GM21360 (cell line): Measurements from ENCODE around the gene MAPK8IP2.
A peak's percentile ranks its signal among the peaks of the same experiment; 100 is the strongest.

ENCODE experiments used
- ATAC-seq: cut with Tn5 transposase; IDR thresholded peaks from one replicate; pipeline ENCODE4 v1.9.1; 2021; ENCODE audit warnings: mild to moderate bottlenecking, moderate library complexity; ENCODE audit not compliant: unreplicated experiment

MAPK8IP2 gene

DNA sequence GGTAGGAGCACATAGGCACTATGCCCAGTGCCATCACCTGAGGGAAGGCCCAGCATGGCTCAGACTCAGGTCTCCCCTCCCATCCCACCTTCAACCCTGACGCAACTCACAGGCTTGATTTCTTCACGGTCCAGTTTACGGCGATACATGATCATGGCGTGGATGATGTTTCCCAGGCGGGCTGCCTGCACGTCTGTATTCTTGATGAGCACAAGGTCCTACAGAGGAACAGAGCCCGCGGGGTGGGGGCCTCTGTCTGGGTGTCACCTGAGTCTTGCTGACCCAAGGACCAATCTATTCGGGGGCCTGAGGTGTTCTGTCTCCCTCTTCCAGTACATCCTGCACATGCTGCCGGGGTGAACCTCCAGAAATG lies 26.2 kb upstream of the MAPK8IP2 start:
- no peak for ATAC-seq

DNA sequence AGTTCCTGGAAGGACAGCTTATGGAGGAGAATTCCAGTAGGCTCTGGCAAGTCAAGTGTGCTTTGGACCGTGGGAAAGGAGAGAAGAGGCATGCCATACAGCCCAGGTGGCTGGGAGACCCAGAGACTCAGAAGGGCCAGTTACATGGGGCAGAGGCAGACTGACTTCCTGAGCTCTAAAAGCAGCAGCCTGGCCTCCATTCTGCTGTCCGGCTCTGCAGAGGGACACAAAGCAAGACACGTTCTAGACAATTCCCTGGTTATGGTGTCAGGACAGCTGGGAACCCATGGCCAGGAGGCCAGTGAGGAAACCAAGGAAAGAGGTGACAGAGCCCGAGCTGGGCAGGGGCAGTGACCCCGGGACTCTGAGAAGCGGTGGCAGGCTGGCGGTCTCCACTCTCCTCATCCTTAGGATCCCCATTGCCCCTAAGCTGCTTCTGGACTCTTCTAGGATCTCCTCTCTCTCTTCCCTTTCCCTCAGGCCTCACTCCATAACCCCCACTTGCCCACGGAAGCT lies 25.1 kb upstream of the MAPK8IP2 start:
- ATAC-seq: no peak

GRCh38 chr22:50576070-50576469 lies 24.5 kb upstream of the MAPK8IP2 start:
- no peak for ATAC-seq

GRCh38 chr22:50576806-50577696 lies 23.5 kb upstream of the MAPK8IP2 start:
- no peak for ATAC-seq

GRCh38 chr22:50577697-50577986 lies 23.0 kb upstream of the MAPK8IP2 start:
- ATAC-seq: no peak

- ATAC-seq: no peak
Measured at GRCh38 chr22:50577987-50578775, 22.4 kb upstream of the MAPK8IP2 start, which contains the start of gene CPT1B. CPT1B (minus strand) TSS chr22:50578427; CDS start chr22:50577915, 512 bp downstream.

DNA sequence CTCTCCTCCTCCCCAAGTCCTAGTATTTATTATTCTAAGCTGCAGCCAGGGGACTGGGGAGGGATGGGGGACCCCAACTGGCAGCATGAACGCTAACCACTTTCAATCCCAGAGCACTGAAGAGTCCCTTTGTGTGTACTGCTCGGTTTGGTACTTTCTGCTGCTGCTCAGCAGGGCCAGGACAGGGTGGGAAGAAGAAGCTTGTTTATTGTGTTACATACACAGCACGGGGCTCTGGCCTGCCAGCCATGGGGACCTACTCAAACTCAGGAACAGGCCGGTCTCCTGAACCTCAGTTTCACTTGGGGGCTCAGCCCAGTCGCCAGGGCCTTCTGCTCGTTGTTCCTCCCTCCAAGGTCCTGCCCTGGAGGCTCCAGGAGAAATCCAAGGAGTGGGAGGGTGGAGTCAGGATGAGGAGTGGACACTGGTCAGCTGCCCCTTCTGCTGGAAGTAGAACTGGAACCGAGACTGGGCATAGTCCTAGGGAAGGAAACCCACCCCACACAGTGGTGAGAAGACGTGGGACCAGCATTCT lies 21.8 kb upstream of the MAPK8IP2 start:
- no peak for ATAC-seq

DNA sequence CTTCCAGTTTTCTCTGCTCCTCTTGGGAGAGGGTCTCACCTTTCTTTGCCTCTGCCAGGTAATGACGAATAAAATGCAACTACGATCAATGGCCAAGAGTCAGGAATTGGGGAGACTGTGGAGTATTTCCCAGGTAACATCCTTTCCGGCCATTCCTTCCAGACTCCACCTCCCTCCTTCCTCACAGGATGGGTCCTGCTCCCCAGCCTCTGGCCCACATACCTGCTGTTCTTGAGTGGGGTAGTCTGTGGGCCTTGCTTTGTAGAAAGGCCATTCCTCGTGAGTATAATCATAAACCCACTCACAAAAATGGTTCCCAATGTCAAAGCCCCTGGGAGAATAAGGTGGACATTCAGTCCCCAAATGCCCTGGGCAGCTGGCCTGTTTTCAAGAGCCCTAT lies 20.8 kb upstream of the MAPK8IP2 start:
- ATAC-seq: no peak

DNA sequence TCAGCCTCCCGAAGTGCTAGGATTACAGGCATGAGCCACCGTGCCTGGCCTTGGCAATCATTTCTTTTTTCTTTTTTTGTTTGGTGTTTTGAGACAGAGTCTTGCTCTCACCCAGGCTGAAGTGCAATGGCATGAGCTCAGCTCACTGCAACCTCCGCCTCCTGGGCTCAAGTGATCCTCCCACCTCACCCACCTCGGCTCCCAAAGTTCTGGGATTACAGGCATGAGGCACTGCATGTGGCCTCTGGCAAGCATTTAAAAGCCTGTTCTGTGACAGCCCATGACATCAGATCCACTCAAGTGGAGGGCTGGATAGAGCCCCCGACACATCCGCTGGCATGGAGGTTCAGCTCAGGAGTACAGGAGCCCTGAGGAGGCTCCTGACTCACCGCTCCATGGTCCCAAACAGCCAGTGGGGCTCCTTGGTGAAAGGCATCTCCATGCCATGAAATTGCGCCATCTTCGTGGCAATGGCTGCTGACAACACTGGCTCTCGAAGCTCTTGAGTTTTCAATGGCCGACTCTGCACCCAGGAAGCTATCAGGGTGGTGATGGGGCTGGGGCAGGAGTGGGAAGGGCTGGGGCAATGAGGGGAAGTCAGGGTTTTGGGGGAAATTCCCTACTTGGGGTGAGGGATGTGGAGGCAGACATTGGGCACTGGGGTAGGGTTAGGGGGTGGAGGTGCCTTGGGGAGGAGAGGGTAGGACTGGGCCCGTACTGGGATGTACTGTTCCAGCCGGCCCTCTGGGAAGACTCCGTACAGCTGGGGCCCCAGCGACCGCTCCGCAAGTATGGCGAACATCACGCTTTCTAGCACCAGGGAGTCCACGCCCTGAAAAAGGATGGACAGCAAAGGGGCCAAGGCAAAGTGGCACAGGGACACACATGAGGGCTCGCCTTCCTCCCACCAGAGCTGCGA lies 19.3 kb upstream of the MAPK8IP2 start:
- no peak for ATAC-seq

GRCh38 chr22:50581950-50582492 lies 18.6 kb upstream of the MAPK8IP2 start:
- peak; percentile 19 for ATAC-seq

DNA sequence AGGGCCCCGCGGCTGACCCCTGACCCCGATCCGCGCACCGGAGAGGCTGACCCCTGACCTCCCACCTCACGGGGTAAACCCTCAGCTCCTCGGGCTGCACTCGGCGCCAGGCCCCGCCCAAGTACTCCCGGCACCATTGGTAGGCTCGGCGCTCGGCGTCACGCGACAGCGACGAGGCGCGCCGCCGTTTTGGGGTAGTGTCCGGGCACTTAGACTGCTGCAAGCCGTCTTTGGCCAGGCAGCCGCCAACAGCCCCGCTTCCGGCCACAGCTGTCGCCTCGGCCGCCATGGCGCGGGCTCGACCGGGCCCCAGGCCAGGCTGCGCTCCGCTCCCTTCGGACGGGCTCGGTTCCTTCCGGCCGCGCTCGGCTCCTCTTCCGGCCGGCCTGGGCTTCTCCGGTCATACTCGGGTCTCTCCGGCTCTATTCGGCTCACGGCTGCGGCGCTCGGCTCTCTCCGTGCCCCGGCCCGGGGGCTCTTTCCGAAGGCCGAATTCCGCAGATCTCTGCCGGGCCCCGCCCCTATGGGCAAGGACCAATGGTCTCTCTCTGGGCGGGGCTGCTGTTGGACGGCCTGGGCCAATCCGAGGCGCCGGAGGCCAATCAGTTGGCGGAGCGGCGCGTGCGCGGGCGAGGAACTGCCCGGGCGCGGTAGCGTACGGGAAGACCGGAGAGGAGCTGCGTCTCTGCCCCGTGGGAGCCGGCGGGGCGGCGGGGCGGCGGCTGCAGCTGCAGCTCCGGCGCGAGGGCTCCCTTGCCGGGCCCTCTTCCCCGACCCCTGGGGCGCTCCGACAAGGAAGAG lies 17.9 kb upstream of the MAPK8IP2 start, which contains the start of gene CHKB:
Gene CHKB (minus strand): TSS at position 357 of the 801 bp plus-strand sequence. CDS start 68 bp downstream, at position 289.
- peak; percentile 82 for ATAC-seq

- ATAC-seq: peak; percentile 17
Measured at GRCh38 chr22:50583294-50583861, 17.2 kb upstream of the MAPK8IP2 start.

- no peak for ATAC-seq
Measured at GRCh38 chr22:50584106-50585096, 16.2 kb upstream of the MAPK8IP2 start.

GRCh38 chr22:50585238-50585637 lies 15.4 kb upstream of the MAPK8IP2 start:
- no peak for ATAC-seq

- ATAC-seq: no peak
Measured at GRCh38 chr22:50585781-50586180, 14.8 kb upstream of the MAPK8IP2 start.

GRCh38 chr22:50586416-50586815 lies 14.2 kb upstream of the MAPK8IP2 start:
- no peak for ATAC-seq

DNA sequence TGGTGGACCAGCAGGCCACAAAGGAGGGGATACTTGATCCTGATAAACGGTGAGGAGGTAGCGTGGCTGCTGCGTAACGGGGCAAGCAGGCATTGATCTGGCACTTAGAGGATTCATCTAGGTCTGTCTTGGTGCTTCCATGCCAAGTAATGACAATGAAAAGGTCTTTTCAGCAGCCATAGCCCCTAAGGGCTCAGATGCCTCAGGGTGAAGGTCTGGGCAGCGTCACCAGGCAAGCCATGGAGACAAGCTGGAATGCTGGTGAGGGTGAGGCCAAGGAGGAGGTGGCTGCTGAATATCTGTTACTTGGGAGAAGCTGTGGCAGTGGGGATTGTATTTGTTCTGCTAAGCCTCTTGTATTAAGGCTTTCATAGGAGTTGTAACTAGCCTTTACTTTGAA lies 13.2 kb upstream of the MAPK8IP2 start:
- ATAC-seq: no peak

DNA sequence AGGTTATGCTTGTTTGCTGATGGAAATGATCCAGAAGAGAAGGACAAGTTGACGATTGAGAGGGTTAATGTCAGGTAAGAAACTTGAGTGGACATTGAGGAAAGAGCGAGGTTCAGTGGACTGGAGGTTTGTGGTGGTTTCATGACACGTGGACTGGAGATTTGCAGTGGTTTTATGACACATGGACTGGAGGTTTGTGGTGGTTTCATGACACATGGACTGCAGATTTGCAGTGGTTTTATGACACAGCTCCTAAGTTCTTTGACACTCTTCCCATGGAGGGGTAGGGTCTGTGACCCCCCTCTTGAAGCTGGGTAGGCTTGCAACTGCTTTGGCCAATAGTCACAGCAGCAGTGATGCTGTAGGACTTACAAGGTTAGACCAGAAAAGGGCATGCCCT lies 5.4 kb upstream of the MAPK8IP2 start:
- ATAC-seq: no peak
